ENCODE results near the gene ERBB4. TPM values are rescaled to one million over a fixed set of nuclear protein-coding genes. Genes with fewer than 3 reads are reported as not detected.

Gene ERBB4
- total RNA-seq, 1 experiment from 2014 or later, result 0.15 TPM

DNA sequence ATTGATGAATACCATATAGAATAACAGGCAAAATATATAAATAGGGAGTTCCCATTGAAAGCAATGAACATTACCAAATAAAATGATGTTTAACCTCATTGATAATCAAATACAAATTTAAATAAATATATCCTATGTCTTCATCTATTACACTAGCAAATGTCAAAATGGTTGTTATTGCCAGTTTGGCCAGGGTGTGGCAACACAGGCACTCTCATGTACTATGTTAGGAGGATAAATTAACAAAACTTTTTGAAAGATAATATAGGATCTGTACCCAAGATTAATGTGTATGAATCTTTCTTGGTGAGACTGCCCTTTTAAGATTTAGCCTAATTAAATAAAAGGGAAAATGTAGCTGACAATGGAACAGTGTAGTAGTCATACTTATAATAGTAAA, 659.3 kb downstream of the ERBB4 start:
- ChIA-PET CTCF (no interaction called here), POLR2A (no interaction called here)
- Histone ChIP-seq H3K27ac (ENCODE audit: low read length) (no peak overlapping the region), H3K4me3 (ENCODE audit: low read depth in 2 of 2, low read length in 2 of 2) (no peak overlapping the region), H3K27me3 (ENCODE audit: control insufficient read depth, insufficient read depth, low read length) (no peaks in the 10 kb centered on the region), H3K36me3 (ENCODE audit: control insufficient read depth, insufficient read depth, low read length) (no peaks in the 10 kb centered on the region), H3K9me3 (ENCODE audit: control insufficient read depth, insufficient read depth, low read depth, low read length) (no peaks in the 10 kb centered on the region), H3K4me1 (ENCODE audit: control insufficient read depth, insufficient read depth, low read length) (no peaks in the 10 kb centered on the region)
- in situ Hi-C loops (cut with HindIII; ENCODE audit: low pct_unique_long_range_greater_than_20kb, low sequenced_read_pairs), result no loop called here
- intact Hi-C loops (cut with micrococcal nuclease; ENCODE audit: unreplicated experiment), result no loop called here
- ATAC-seq, result no peak
- DNase-seq (ENCODE audit: low read depth, low spot score), result no peak
- BruUV-seq (replicated peaks), result no TSS peak
- TF ChIP-seq SIN3A (IDR thresholded peaks at IDR 0.05; ENCODE audit: borderline replicate concordance, insufficient read depth, low read depth, low read length), result no peak
- TF ChIP-seq, protein P1, sequence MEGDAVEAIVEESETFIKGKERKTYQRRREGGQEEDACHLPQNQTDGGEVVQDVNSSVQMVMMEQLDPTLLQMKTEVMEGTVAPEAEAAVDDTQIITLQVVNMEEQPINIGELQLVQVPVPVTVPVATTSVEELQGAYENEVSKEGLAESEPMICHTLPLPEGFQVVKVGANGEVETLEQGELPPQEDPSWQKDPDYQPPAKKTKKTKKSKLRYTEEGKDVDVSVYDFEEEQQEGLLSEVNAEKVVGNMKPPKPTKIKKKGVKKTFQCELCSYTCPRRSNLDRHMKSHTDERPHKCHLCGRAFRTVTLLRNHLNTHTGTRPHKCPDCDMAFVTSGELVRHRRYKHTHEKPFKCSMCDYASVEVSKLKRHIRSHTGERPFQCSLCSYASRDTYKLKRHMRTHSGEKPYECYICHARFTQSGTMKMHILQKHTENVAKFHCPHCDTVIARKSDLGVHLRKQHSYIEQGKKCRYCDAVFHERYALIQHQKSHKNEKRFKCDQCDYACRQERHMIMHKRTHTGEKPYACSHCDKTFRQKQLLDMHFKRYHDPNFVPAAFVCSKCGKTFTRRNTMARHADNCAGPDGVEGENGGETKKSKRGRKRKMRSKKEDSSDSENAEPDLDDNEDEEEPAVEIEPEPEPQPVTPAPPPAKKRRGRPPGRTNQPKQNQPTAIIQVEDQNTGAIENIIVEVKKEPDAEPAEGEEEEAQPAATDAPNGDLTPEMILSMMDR (IDR thresholded peaks at IDR 0.05), result peak; percentile 7; the same call in 1 of the 2 replicates

DNA sequence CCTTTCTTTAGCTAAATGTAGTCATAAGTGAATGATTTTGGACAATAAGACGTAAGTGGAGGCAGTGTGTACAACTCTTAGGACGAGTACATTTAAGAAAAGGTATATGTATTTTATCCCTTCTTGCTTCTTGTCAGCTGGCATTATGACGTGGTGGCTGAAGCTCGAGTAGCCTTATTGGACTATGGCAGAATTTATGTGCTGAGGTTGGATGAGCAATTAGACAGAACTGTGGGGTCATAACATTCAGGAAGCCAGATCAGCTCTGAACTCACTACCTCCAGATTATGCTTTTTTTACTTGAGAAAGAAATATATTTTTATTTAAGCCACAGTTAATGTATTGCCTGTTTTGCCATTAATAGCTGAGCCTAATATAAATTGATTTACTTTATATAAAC, 661.5 kb downstream of the ERBB4 start:
- Histone ChIP-seq H3K4me1 (ENCODE audit: control insufficient read depth, insufficient read depth, low read length) (no peaks in the 10 kb centered on the region), H3K9me3 (ENCODE audit: control insufficient read depth, insufficient read depth, low read depth, low read length) (no peaks in the 10 kb centered on the region), H3K4me3 (ENCODE audit: low read depth in 2 of 2, low read length in 2 of 2) (no peak overlapping the region), H3K27ac (ENCODE audit: low read length) (no peak overlapping the region), H3K36me3 (ENCODE audit: control insufficient read depth, insufficient read depth, low read length) (no peaks in the 10 kb centered on the region), H3K27me3 (ENCODE audit: control insufficient read depth, insufficient read depth, low read length) (no peaks in the 10 kb centered on the region)
- DNase-seq (ENCODE audit: low read depth, low spot score) (no peak), ATAC-seq (no peak)
- POLR2A ChIA-PET, result no interaction called here
- CTCF ChIA-PET, result no interaction called here
- BruUV-seq (replicated peaks), result no TSS peak
- intact Hi-C loops (cut with micrococcal nuclease; ENCODE audit: unreplicated experiment), result no loop called here
- in situ Hi-C loops (cut with HindIII; ENCODE audit: low pct_unique_long_range_greater_than_20kb, low sequenced_read_pairs), result no loop called here
- no peak for TF ChIP-seq POLR2AphosphoS5 (IDR thresholded peaks at IDR 0.05; ENCODE audit: low read depth, low read length)

DNA sequence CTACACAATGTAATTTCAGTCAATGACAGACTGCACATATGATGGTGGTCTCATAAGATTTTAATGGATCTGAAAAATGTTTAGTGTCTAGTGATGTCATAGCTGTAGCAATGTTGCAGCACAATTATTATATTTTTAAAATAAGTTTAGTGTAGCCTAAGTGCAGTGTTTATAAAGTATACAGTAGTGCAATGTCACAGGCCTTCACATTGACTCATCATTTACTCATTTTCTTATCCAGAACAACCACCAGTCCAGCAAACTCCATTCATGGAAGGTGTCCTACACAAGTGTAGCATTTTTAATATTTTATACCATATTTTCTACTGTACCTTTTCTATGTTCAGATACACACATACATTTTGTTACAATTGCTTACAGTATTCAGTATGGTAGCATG, 663.1 kb downstream of the ERBB4 start:
- no peak for TF ChIP-seq SIN3A (IDR thresholded peaks at IDR 0.05; ENCODE audit: borderline replicate concordance, insufficient read depth, low read depth, low read length)
- TF ChIP-seq, protein P1 (IDR thresholded peaks at IDR 0.05), result no peak
- TF ChIP-seq, protein P2, sequence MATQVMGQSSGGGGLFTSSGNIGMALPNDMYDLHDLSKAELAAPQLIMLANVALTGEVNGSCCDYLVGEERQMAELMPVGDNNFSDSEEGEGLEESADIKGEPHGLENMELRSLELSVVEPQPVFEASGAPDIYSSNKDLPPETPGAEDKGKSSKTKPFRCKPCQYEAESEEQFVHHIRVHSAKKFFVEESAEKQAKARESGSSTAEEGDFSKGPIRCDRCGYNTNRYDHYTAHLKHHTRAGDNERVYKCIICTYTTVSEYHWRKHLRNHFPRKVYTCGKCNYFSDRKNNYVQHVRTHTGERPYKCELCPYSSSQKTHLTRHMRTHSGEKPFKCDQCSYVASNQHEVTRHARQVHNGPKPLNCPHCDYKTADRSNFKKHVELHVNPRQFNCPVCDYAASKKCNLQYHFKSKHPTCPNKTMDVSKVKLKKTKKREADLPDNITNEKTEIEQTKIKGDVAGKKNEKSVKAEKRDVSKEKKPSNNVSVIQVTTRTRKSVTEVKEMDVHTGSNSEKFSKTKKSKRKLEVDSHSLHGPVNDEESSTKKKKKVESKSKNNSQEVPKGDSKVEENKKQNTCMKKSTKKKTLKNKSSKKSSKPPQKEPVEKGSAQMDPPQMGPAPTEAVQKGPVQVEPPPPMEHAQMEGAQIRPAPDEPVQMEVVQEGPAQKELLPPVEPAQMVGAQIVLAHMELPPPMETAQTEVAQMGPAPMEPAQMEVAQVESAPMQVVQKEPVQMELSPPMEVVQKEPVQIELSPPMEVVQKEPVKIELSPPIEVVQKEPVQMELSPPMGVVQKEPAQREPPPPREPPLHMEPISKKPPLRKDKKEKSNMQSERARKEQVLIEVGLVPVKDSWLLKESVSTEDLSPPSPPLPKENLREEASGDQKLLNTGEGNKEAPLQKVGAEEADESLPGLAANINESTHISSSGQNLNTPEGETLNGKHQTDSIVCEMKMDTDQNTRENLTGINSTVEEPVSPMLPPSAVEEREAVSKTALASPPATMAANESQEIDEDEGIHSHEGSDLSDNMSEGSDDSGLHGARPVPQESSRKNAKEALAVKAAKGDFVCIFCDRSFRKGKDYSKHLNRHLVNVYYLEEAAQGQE (IDR thresholded peaks at IDR 0.05; ENCODE audit: insufficient read depth in 1 of 2, low read depth in 2 of 2, low read length in 1 of 2), result no peak
- no peak for TF ChIP-seq POLR2AphosphoS5 (IDR thresholded peaks at IDR 0.05; ENCODE audit: low read depth, low read length)
- no peak for TF ChIP-seq TCF7L2 (IDR thresholded peaks at IDR 0.05; ENCODE audit: low read depth, low read length)
- H3K4me3 ChIP-seq (ENCODE audit: low read depth in 2 of 2, low read length in 2 of 2), result no peak overlapping the region
- CTCF ChIA-PET, result no interaction called here
- H3K27me3 ChIP-seq (ENCODE audit: control insufficient read depth, insufficient read depth, low read length), result no peaks in the 10 kb centered on the region
- POLR2A ChIA-PET, result no interaction called here
- no TSS peak for BruUV-seq (replicated peaks)
- no peak for DNase-seq (ENCODE audit: low read depth, low spot score)
- ATAC-seq, result no peak
- H3K36me3 ChIP-seq (ENCODE audit: control insufficient read depth, insufficient read depth, low read length), result no peaks in the 10 kb centered on the region
- no peaks in the 10 kb centered on the region for H3K9me3 ChIP-seq (ENCODE audit: control insufficient read depth, insufficient read depth, low read depth, low read length)
- in situ Hi-C loops (cut with HindIII; ENCODE audit: low pct_unique_long_range_greater_than_20kb, low sequenced_read_pairs), result no loop called here
- no peak overlapping the region for H3K27ac ChIP-seq (ENCODE audit: low read length)
- intact Hi-C loops (cut with micrococcal nuclease; ENCODE audit: unreplicated experiment), result no loop called here
- no peaks in the 10 kb centered on the region for H3K4me1 ChIP-seq (ENCODE audit: control insufficient read depth, insufficient read depth, low read length)
